K562 (cell line): ENCODE results near the gene MAST4. TPM values are rescaled to one million over a fixed set of nuclear protein-coding genes. Genes with fewer than 3 reads are reported as not detected.

Experiments
- ATAC-seq: fragments of 200-7000 bp; cut with Tn5 transposase; 3 replicates; pipeline ENCODE4 v1.9.1; 2020; ENCODE audit warnings: moderate library complexity
- BruUV-seq: library from RNA; stranded (reverse); fragments of 400-500 nt; replicated peaks from 2 replicates; lab custom pipeline; 2021; lab: Mats Ljungman, UMichigan
- CTCF ChIA-PET: fragments of 300-600 bp; formaldehyde crosslinking; extraction: SDS; loops from one replicate; lab custom pipeline; 2021; ENCODE audit warnings: low intra/inter-chr PET ratio; lab: Yijun Ruan, JAX
- POLR2A ChIA-PET: fragments of 300-600, 350-650 bp; sonication (Branson Sonifier 250); formaldehyde crosslinking; extraction: SDS; loops from one replicate; lab custom pipeline; 2021; ENCODE audit warnings: antibody characterized with exemption, inconsistent platforms; lab: Yijun Ruan, JAX
- DNase-seq, 4 experiments: peaks; one replicate each; pipeline versions ENCODE4 v3.0.0 to v3.0.0-alpha.2; 2011 to 2018; ENCODE audit warnings: low spot score in 3 of 4, mixed read lengths in 3 of 4; ENCODE audit errors: extremely low read depth in 1 of 4
- FAIRE-seq: peaks from 2 replicates; lab custom pipeline; 2011; peaks lifted over from hg19 to GRCh38; lab: Jason Lieb, UNC
- H2AFZ ChIP-seq: 2 replicates; pipeline ENCODE4 v1.6.0; 2011; ENCODE audit warnings: low read depth, low read length, control low read depth, inconsistent platforms
- H3K27ac ChIP-seq: fragments of 200-600 bp; 3 replicates; pipeline ENCODE4 v1.8.0; 2011; ENCODE audit warnings: low read depth, mild to moderate bottlenecking, control low read depth, inconsistent platforms, low read length, moderate library complexity, mixed read lengths; ENCODE audit errors: extremely low read depth
- H3K27me3 ChIP-seq, 2 experiments: fragments of 300-600 bp in 1 of 2; 2 replicates in 1 of 2; 3 replicates in 1 of 2; pipeline versions ENCODE4 v1.6.0 to v1.8.0; 2011; ENCODE audit warnings: inconsistent platforms in 2 of 2, low read length in 2 of 2, mild to moderate bottlenecking in 1 of 2, mixed read lengths in 1 of 2, moderate library complexity in 1 of 2; ENCODE audit not compliant: control insufficient read depth in 2 of 2, insufficient read depth in 2 of 2
- H3K36me3 ChIP-seq: fragments of 300-600 bp; 3 replicates; pipeline ENCODE4 v1.8.0; 2011; ENCODE audit warnings: mild to moderate bottlenecking, low read length, inconsistent platforms; ENCODE audit not compliant: control insufficient read depth, insufficient read depth
- H3K4me1 ChIP-seq, 2 experiments: fragments of 200-600 bp in 1 of 2; replicated peaks in 1 of 2; 2 replicates in 1 of 2; 3 replicates in 1 of 2; pipeline versions ENCODE4 v1.5.1 to v1.8.0; 2011; ENCODE audit warnings: inconsistent platforms in 2 of 2, low read length in 2 of 2, mild to moderate bottlenecking in 1 of 2, mixed read lengths in 1 of 2, moderate library complexity in 1 of 2; ENCODE audit not compliant: control insufficient read depth in 2 of 2, insufficient read depth in 2 of 2
- H3K4me2 ChIP-seq: 2 replicates; pipeline ENCODE4 v1.6.1; 2011; ENCODE audit warnings: low read length, control low read depth, inconsistent platforms, mixed read lengths; ENCODE audit not compliant: insufficient read depth
- H3K4me3 ChIP-seq: fragments of 200-600 bp; sonication (generic), shearing (Covaris generic); 2 replicates; pipeline ENCODE4 v1.5.1; 2016; ENCODE audit warnings: control low read depth, inconsistent platforms
- H3K79me2 ChIP-seq: fragments of 200-600 bp; 3 replicates; pipeline ENCODE4 v1.8.0; 2011; ENCODE audit warnings: low read length, inconsistent platforms; ENCODE audit not compliant: control insufficient read depth, insufficient read depth
- H3K9ac ChIP-seq, 2 experiments: 2 replicates each; pipeline versions ENCODE4 v1.6.0 to v1.6.1; 2011; ENCODE audit warnings: low read depth in 2 of 2, low read length in 2 of 2, control low read depth in 1 of 2, inconsistent platforms in 1 of 2, mild to moderate bottlenecking in 1 of 2, mixed read lengths in 1 of 2; ENCODE audit not compliant: insufficient read depth in 1 of 2
- H3K9me1 ChIP-seq: one replicate; pipeline ENCODE4 v1.6.0; 2011; ENCODE audit warnings: inconsistent platforms, mild to moderate bottlenecking, low read length, moderate library complexity; ENCODE audit not compliant: control insufficient read depth, insufficient read depth
- H3K9me3 ChIP-seq: replicated peaks from 2 replicates; pipeline ENCODE4 v1.5.1; 2011; ENCODE audit warnings: low read depth, low read length, inconsistent platforms; ENCODE audit not compliant: control insufficient read depth, insufficient read depth
- H4K20me1 ChIP-seq: replicated peaks from 2 replicates; pipeline ENCODE4 v1.6.1; 2011; ENCODE audit warnings: low read length, inconsistent platforms, mixed read lengths; ENCODE audit not compliant: control insufficient read depth, insufficient read depth
- BRCA1 ChIP-seq, 2 experiments: fragments of 450-650 bp in 1 of 2; sonication (generic) in 1 of 2; formaldehyde crosslinking in 1 of 2; IDR thresholded peaks; 2 replicates each; pipeline versions ENCODE4 v1.5.0 to v1.6.1; 2017 to 2020; ENCODE audit warnings: mild to moderate bottlenecking in 1 of 2, missing genetic modification reagents in 1 of 2
- CUX1 ChIP-seq: fragments of 200-800 bp; sonication (Bioruptor generic); IDR thresholded peaks from 2 replicates; pipeline ENCODE4 v1.6.1; 2016; ENCODE audit warnings: missing genetic modification characterization, missing compliant biosample characterization
- FOXM1 ChIP-seq, 2 experiments: fragments of 450-650 bp in 1 of 2; sonication (generic) in 1 of 2; formaldehyde crosslinking in 1 of 2; IDR thresholded peaks; 2 replicates each; pipeline versions ENCODE4 v1.6.1 to v1.9.0; 2017 to 2022; ENCODE audit warnings: low read depth in 2 of 2, mild to moderate bottlenecking in 2 of 2, missing genetic modification reagents in 1 of 2, moderate library complexity in 1 of 2
- GABPB1 ChIP-seq: sonication (generic); formaldehyde crosslinking; IDR thresholded peaks from 2 replicates; pipeline ENCODE4 v1.8.0; 2022; ENCODE audit warnings: mild to moderate bottlenecking, missing genetic modification reagents
- HNRNPLL ChIP-seq: fragments of 200-400 bp; formaldehyde crosslinking; IDR thresholded peaks from 2 replicates; pipeline ENCODE4 v1.6.1; 2017; ENCODE audit warnings: low read length, low read depth, mild to moderate bottlenecking; ENCODE audit not compliant: poor library complexity, severe bottlenecking
- MAZ ChIP-seq, 2 experiments: fragments of 450-650 bp in 1 of 2; sonication (generic) in 1 of 2; formaldehyde crosslinking; IDR thresholded peaks in 1 of 2; conservative IDR thresholded peaks in 1 of 2; 2 replicates each; pipeline versions ENCODE4 v1.4.0 to v1.5.0; 2020; ENCODE audit warnings: mild to moderate bottlenecking in 1 of 2, missing genetic modification reagents in 1 of 2
- MTF1 ChIP-seq: fragments of 250-450 bp; sonication (Bioruptor Pico); IDR thresholded peaks from 2 replicates; pipeline ENCODE4 v1.9.0; 2021; ENCODE audit warnings: moderate library complexity, mild to moderate bottlenecking, inconsistent platforms, borderline replicate concordance
- NFRKB ChIP-seq: fragments of 450-650 bp; IDR thresholded peaks from 2 replicates; pipeline ENCODE4 v1.6.1; 2016; ENCODE audit warnings: low read depth
- SRSF1 ChIP-seq: fragments of 200-400 bp; formaldehyde crosslinking; IDR thresholded peaks from 2 replicates; pipeline ENCODE4 v1.6.1; 2017; ENCODE audit warnings: mild to moderate bottlenecking, low read depth, low read length, moderate library complexity
- ZBTB1 ChIP-seq: sonication (generic); formaldehyde crosslinking; IDR thresholded peaks from 2 replicates; pipeline ENCODE4 v1.8.1; 2023; ENCODE audit warnings: missing genetic modification reagents, low read depth, mild to moderate bottlenecking, borderline replicate concordance
- WGBS: fragments of 100-300 bp; shearing (Covaris generic); methylation state at CpG from one replicate; pipeline ENCODE4 v1.1.6; 2016; ENCODE audit warnings: low coverage, mixed read lengths; ENCODE audit not compliant: insufficient coverage; ENCODE audit errors: missing lambda C conversion rate; 5-methylcytosine and 5-hydroxymethylcytosine counted together
- in situ Hi-C: fragments of 300-500 bp; cut with MboI; formaldehyde crosslinking; loops from 4 replicates; pipeline ENCODE4 v1.15.0; 2018; ENCODE audit warnings: inconsistent platforms, mixed read lengths
- intact Hi-C: fragments of 100-400 bp; cut with micrococcal nuclease; formaldehyde crosslinking; loops from 2 replicates; pipeline ENCODE4 v1.14.2; 2022
- polyA plus RNA-seq, 8 experiments: library from polyadenylated mRNA; depleted of rRNA in 4 of 8; stranded (reverse) in 5 of 8; unstranded in 3 of 8; fragments of >200 nt; fragmentation: Nextera tagmentation in 2 of 8; fragmentation: Illumina TruSeq in 1 of 8; extraction: Ambion mirVana in 2 of 8; extraction: Trizol in 1 of 8; gene quantifications; 2 replicates each; pipeline versions ENCODE4 v1.2.1 to v1.2.3, GENCODE V29; 2011 to 2014; ENCODE audit warnings: inconsistent platforms in 1 of 8, missing spikeins in 1 of 8
- total RNA-seq, 7 experiments: library from RNA; depleted of rRNA in 6 of 7; stranded (reverse); fragments of >200 nt in 6 of 7; fragmentation: Illumina TruSeq in 2 of 7; extraction: Trizol in 2 of 7; gene quantifications; 2 replicates each; pipeline versions ENCODE4 v1.2.1 to v1.2.3, GENCODE V29; 2011 to 2021; ENCODE audit warnings: low replicate concordance in 1 of 7
- TF ChIP-seq, protein P1 (sequence below): fragments of 250-450 bp; sonication (Bioruptor Pico); IDR thresholded peaks from 2 replicates; pipeline ENCODE4 v1.8.0; 2022; ENCODE audit warnings: inconsistent platforms, mild to moderate bottlenecking, moderate library complexity, borderline replicate concordance
- TF ChIP-seq, protein P2 (sequence below): IDR thresholded peaks from 2 replicates; pipeline ENCODE4 v1.6.1; 2016; ENCODE audit warnings: missing genetic modification characterization, missing compliant biosample characterization

Gene MAST4
- total and polyA plus RNA-seq, 9 of the 15 experiments (the other 6 are each of a cell fraction or from before 2014, with no cell fraction given) = 0.88 to 10.1 (median 5.2) TPM

DNA sequence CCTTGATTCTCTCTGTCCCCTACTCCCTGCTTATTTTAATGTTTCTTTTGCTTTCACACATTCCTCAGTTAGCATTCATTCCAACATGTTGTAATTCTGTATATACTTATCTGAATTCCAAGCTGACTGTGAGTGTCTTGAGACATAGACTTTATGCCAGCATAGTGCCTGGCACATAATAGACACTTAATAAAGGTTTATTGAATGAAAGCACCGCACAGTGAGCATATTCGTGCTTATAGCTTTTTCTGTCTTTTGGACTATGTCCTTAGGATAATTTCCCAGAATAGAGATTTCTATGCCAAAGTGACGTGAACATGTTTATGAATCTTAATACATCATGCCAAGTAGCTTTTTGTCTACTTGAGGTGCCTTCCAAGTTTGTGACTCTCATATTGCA is 425.8 kb downstream of the MAST4 start:
- H3K4me1 ChIP-seq = peaks cover 0 to 14% of the 10 kb centered on the region in 2 experiments; a peak in 3 of 5 replicates
- H3K79me2 ChIP-seq = peaks cover 15% of the 10 kb centered on the region; the same call in 1 of the 3 replicates
- no peaks in the 10 kb centered on the region for H3K27me3 ChIP-seq
- no peak for DNase-seq
- POLR2A ChIA-PET = no interaction called here
- H3K9me3 ChIP-seq = no peaks in the 10 kb centered on the region
- no peak overlapping the region for H3K4me2 ChIP-seq
- H3K9ac ChIP-seq = no peak overlapping the region
- H3K4me3 ChIP-seq = no peak overlapping the region
- H3K9me1 ChIP-seq = no peaks in the 10 kb centered on the region
- H3K36me3 ChIP-seq = no peaks in the 10 kb centered on the region
- no peak overlapping the region for H3K27ac ChIP-seq
- CTCF ChIA-PET = no interaction called here
- H4K20me1 ChIP-seq = no peaks in the 10 kb centered on the region
- 82% methylated on average over 3 of the region's 3 CpGs for WGBS
- no TSS peak for BruUV-seq
- TF ChIP-seq, protein P1, sequence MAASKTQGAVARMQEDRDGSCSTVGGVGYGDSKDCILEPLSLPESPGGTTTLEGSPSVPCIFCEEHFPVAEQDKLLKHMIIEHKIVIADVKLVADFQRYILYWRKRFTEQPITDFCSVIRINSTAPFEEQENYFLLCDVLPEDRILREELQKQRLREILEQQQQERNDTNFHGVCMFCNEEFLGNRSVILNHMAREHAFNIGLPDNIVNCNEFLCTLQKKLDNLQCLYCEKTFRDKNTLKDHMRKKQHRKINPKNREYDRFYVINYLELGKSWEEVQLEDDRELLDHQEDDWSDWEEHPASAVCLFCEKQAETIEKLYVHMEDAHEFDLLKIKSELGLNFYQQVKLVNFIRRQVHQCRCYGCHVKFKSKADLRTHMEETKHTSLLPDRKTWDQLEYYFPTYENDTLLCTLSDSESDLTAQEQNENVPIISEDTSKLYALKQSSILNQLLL (CRISPR knock-in tag) = no peak
- TF ChIP-seq, protein P2, sequence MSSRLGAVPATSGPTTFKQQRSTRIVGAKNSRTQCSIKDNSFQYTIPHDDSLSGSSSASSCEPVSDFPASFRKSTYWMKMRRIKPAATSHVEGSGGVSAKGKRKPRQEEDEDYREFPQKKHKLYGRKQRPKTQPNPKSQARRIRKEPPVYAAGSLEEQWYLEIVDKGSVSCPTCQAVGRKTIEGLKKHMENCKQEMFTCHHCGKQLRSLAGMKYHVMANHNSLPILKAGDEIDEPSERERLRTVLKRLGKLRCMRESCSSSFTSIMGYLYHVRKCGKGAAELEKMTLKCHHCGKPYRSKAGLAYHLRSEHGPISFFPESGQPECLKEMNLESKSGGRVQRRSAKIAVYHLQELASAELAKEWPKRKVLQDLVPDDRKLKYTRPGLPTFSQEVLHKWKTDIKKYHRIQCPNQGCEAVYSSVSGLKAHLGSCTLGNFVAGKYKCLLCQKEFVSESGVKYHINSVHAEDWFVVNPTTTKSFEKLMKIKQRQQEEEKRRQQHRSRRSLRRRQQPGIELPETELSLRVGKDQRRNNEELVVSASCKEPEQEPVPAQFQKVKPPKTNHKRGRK (tag) = no peak
- TF ChIP-seq MAZ (CRISPR knock-in tag; conservative IDR thresholded peaks at IDR 0.05 in 1 of 2, IDR thresholded peaks at IDR 0.05 in 1 of 2) (no peak), MTF1 (CRISPR knock-in tag) (no peak), ZBTB1 (no peak), FOXM1 (IDR thresholded peaks at IDR 0.05; ENCODE audit: low read depth) (no peak), FOXM1 (CRISPR knock-in tag; IDR thresholded peaks at IDR 0.05; ENCODE audit: low read depth) (no peak), SRSF1 (no peak), HNRNPLL (no peak), NFRKB (no peak), BRCA1 (IDR thresholded peaks at IDR 0.05) (no peak), BRCA1 (CRISPR knock-in tag; IDR thresholded peaks at IDR 0.05) (no peak), GABPB1 (CRISPR knock-in tag) (no peak), CUX1 (no peak)
- no peak for ATAC-seq
- intact Hi-C loops (no loop called here), in situ Hi-C loops (no loop called here)
- FAIRE-seq = no peak
- no peak overlapping the region for H2AFZ ChIP-seq
